BLaER1 treated with 17β-estradiol and CSF1 and Interleukin-3, amounts not matched to agents 10 nM and 100 nM (cell line): ENCODE results near the gene SPINT2.
"Not testable (repeated sequence)": the region's sequence is repeated elsewhere in the genome, so short reads cannot be mapped to it uniquely, and the experiment has no call there.

Source experiments
- H3K27ac ChIP-seq, 11 experiments: shearing (Covaris generic); formaldehyde crosslinking; 2 replicates each; pipeline ENCODE4 v1.8.1; 2022
- H3K27me3 ChIP-seq, 11 experiments: shearing (Covaris generic); formaldehyde crosslinking; 2 replicates each; pipeline ENCODE4 v1.8.1; 2022
- H3K36me3 ChIP-seq, 11 experiments: shearing (Covaris generic); formaldehyde crosslinking; 2 replicates each; pipeline ENCODE4 v1.8.1; 2022
- H3K4me1 ChIP-seq, 10 experiments: shearing (Covaris generic); formaldehyde crosslinking; 2 replicates each; pipeline ENCODE4 v1.8.1; 2022
- H3K4me2 ChIP-seq, 11 experiments: shearing (Covaris generic); formaldehyde crosslinking; 2 replicates each; pipeline ENCODE4 v1.8.1; 2022
- H3K4me3 ChIP-seq, 10 experiments: shearing (Covaris generic); formaldehyde crosslinking; 2 replicates each; pipeline ENCODE4 v1.8.1; 2022
- H3K9ac ChIP-seq, 11 experiments: shearing (Covaris generic); formaldehyde crosslinking; 2 replicates each; pipeline ENCODE4 v1.8.1; 2022
- H3K9me3 ChIP-seq, 11 experiments: shearing (Covaris generic); formaldehyde crosslinking; replicated peaks in 1 of 11; 2 replicates each; pipeline ENCODE4 v1.8.1; 2022
- H4K20me1 ChIP-seq, 11 experiments: shearing (Covaris generic); formaldehyde crosslinking; 2 replicates each; pipeline ENCODE4 v1.8.1; 2022
- Cebpa-rat ChIP-seq, 11 experiments: shearing (Covaris generic); IDR thresholded peaks; 2 replicates each; pipeline ENCODE4 v1.8.1; 2022

Gene SPINT2

GRCh38 chr19:38223617-38224013, 40.8 kb upstream of the SPINT2 start:
- no peaks in the 10 kb centered on the region for H3K9me3 ChIP-seq
- H4K20me1 ChIP-seq = peaks cover 0 to 22% (median 0%) of the 10 kb centered on the region in 11 experiments; a peak in 4 of 22 replicates
- peaks cover 0 to 8% (median 2%) of the 10 kb centered on the region in 11 experiments; a peak in 5 of 22 replicates for H3K36me3 ChIP-seq
- peak overlapping the region; percentile 75 to 98 (median 89) for H3K4me2 ChIP-seq
- peak overlapping the region in 3 of 11 experiments; percentile 16 to 32 (median 24); a peak in 2 of 22 replicates for H3K27ac ChIP-seq
- peaks cover 4 to 36% (median 29%) of the 10 kb centered on the region in 10 experiments; a peak in 18 of 20 replicates for H3K4me1 ChIP-seq
- H3K4me3 ChIP-seq = peak overlapping the region; percentile 57 to 75 (median 66)
- peak overlapping the region; percentile 40 to 74 (median 67); a peak in 20 of 22 replicates for H3K9ac ChIP-seq
- TF ChIP-seq Cebpa-rat (IDR thresholded peaks at IDR 0.05) = no peak
- peaks cover 10 to 26% (median 20%) of the 10 kb centered on the region in 11 experiments; a peak in 21 of 22 replicates for H3K27me3 ChIP-seq

- peaks cover 0 to 1% (median 0%) of the 10 kb centered on the region in 11 experiments; a peak in 1 of 22 replicates for H3K36me3 ChIP-seq
- H3K27me3 ChIP-seq = peaks cover 16 to 32% (median 26%) of the 10 kb centered on the region in 11 experiments; a peak in 21 of 22 replicates
- H3K9me3 ChIP-seq = no peaks in the 10 kb centered on the region
- peak within 1 kb of the TSS; percentile 57 to 75 (median 66) for H3K4me3 ChIP-seq
- H3K9ac ChIP-seq = peak within 1 kb of the TSS; percentile 40 to 74 (median 67); a peak in 20 of 22 replicates
- no peak for TF ChIP-seq Cebpa-rat (IDR thresholded peaks at IDR 0.05)
- H3K4me1 ChIP-seq = peaks cover 10 to 41% (median 35%) of the 10 kb centered on the region in 10 experiments; a peak in 18 of 20 replicates
- H3K4me2 ChIP-seq = peak within 1 kb of the TSS; percentile 75 to 98 (median 89)
- H3K27ac ChIP-seq = peak within 1 kb of the TSS in 3 of 11 experiments; percentile 16 to 32 (median 24); a peak in 2 of 22 replicates
- peaks cover 0 to 22% (median 0%) of the 10 kb centered on the region in 11 experiments; a peak in 4 of 22 replicates for H4K20me1 ChIP-seq
Measured at GRCh38 chr19:38224014-38224862, 40.1 kb upstream of the SPINT2 start, which contains the start of gene DPF1. TSS of gene DPF1 (minus strand) at chr19:38224222. CDS start at chr19:38224142, 80 bp downstream.

GRCh38 chr19:38224863-38225218, 39.5 kb upstream of the SPINT2 start:
- not testable (repeated sequence) for H3K4me3 ChIP-seq, H3K27ac ChIP-seq, H3K9me3 ChIP-seq, H3K36me3 ChIP-seq, H3K9ac ChIP-seq
- H3K4me2 ChIP-seq = peak overlapping the region in 4 of 11 experiments; percentile 75 to 95 (median 86); a peak in 6 of 22 replicates
- peaks cover 0 to 22% (median 0%) of the 10 kb centered on the region in 11 experiments; a peak in 5 of 22 replicates for H4K20me1 ChIP-seq
- peaks cover 16 to 33% (median 26%) of the 10 kb centered on the region in 11 experiments; a peak in 21 of 22 replicates for H3K27me3 ChIP-seq
- peaks cover 11 to 41% (median 35%) of the 10 kb centered on the region in 10 experiments; a peak in 18 of 20 replicates for H3K4me1 ChIP-seq

- Histone ChIP-seq H3K4me1 (peaks cover 11 to 41% (median 35%) of the 10 kb centered on the region in 10 experiments; a peak in 18 of 20 replicates), H3K9ac (peak overlapping the region in 1 of 11 experiments; percentile 24; a peak in 1 of 22 replicates), H3K9me3 (no peaks in the 10 kb centered on the region), H4K20me1 (peaks cover 0 to 17% (median 4%) of the 10 kb centered on the region in 11 experiments; a peak in 5 of 22 replicates), H3K27me3 (peaks cover 28 to 56% (median 46%) of the 10 kb centered on the region in 11 experiments), H3K4me3 (peak overlapping the region in 4 of 10 experiments; percentile 16 to 19 (median 16); a peak in 2 of 20 replicates), H3K36me3 (no peaks in the 10 kb centered on the region), H3K4me2 (peak overlapping the region in 10 of 11 experiments; percentile 23 to 100 (median 70); a peak in 20 of 22 replicates), H3K27ac (no peak overlapping the region)
- TF ChIP-seq Cebpa-rat (IDR thresholded peaks at IDR 0.05) = no peak
Measured at GRCh38 chr19:38227287-38228004, 36.9 kb upstream of the SPINT2 start.

- H3K36me3 ChIP-seq = no peaks in the 10 kb centered on the region
- H3K4me2 ChIP-seq = peak overlapping the region in 10 of 11 experiments; percentile 23 to 100 (median 70); a peak in 20 of 22 replicates
- H3K27me3 ChIP-seq = peaks cover 28 to 53% (median 41%) of the 10 kb centered on the region in 11 experiments
- H3K4me1 ChIP-seq = peaks cover 11 to 41% (median 35%) of the 10 kb centered on the region in 10 experiments; a peak in 18 of 20 replicates
- H4K20me1 ChIP-seq = peaks cover 0 to 16% (median 4%) of the 10 kb centered on the region in 11 experiments; a peak in 5 of 22 replicates
- TF ChIP-seq Cebpa-rat (IDR thresholded peaks at IDR 0.05) = no peak
- peak overlapping the region in 1 of 11 experiments; percentile 24; a peak in 1 of 22 replicates for H3K9ac ChIP-seq
- peak overlapping the region in 4 of 10 experiments; percentile 16 to 19 (median 16); a peak in 3 of 20 replicates for H3K4me3 ChIP-seq
- no peaks in the 10 kb centered on the region for H3K9me3 ChIP-seq
- no peak overlapping the region for H3K27ac ChIP-seq
Measured at GRCh38 chr19:38228005-38228377, 36.4 kb upstream of the SPINT2 start.

- H3K4me2 ChIP-seq = peak overlapping the region; percentile 98 to 100 (median 100)
- no peaks in the 10 kb centered on the region for H3K9me3 ChIP-seq
- peak overlapping the region in 10 of 11 experiments; percentile 49 to 79 (median 72); a peak in 20 of 22 replicates for H3K9ac ChIP-seq
- peaks cover 28 to 47% (median 40%) of the 10 kb centered on the region in 11 experiments for H3K27me3 ChIP-seq
- no peak for TF ChIP-seq Cebpa-rat (IDR thresholded peaks at IDR 0.05)
- peaks cover 7 to 33% (median 28%) of the 10 kb centered on the region in 10 experiments; a peak in 18 of 20 replicates for H3K4me1 ChIP-seq
- peak overlapping the region in 6 of 11 experiments; percentile 3 to 47 (median 26); a peak in 7 of 22 replicates for H3K27ac ChIP-seq
- H3K4me3 ChIP-seq = peak overlapping the region; percentile 51 to 80 (median 70)
- H3K36me3 ChIP-seq = no peaks in the 10 kb centered on the region
- peaks cover 0 to 16% (median 4%) of the 10 kb centered on the region in 11 experiments; a peak in 5 of 22 replicates for H4K20me1 ChIP-seq
Measured at GRCh38 chr19:38228491-38229439, 35.6 kb upstream of the SPINT2 start.

GRCh38 chr19:38229585-38230073, 34.7 kb upstream of the SPINT2 start:
- no peak overlapping the region for H3K27ac ChIP-seq
- H4K20me1 ChIP-seq = peaks cover 0 to 16% (median 3%) of the 10 kb centered on the region in 11 experiments; a peak in 5 of 22 replicates
- H3K4me1 ChIP-seq = peaks cover 7 to 31% (median 24%) of the 10 kb centered on the region in 10 experiments; a peak in 18 of 20 replicates
- peak overlapping the region; percentile 51 to 80 (median 70); a peak in 19 of 20 replicates for H3K4me3 ChIP-seq
- peaks cover 28 to 47% (median 40%) of the 10 kb centered on the region in 11 experiments for H3K27me3 ChIP-seq
- TF ChIP-seq Cebpa-rat (IDR thresholded peaks at IDR 0.05) = no peak
- H3K36me3 ChIP-seq = no peaks in the 10 kb centered on the region
- H3K9ac ChIP-seq = peak overlapping the region in 7 of 11 experiments; percentile 65 to 79 (median 76); a peak in 9 of 22 replicates
- H3K4me2 ChIP-seq = peak overlapping the region; percentile 98 to 100 (median 100); a peak in 21 of 22 replicates
- no peaks in the 10 kb centered on the region for H3K9me3 ChIP-seq

- H3K36me3 ChIP-seq, H3K9me3 ChIP-seq, H3K4me2 ChIP-seq, H3K4me3 ChIP-seq, H3K27ac ChIP-seq, H3K9ac ChIP-seq: not testable (repeated sequence)
- Histone ChIP-seq H4K20me1 (peaks cover 0 to 16% (median 0%) of the 10 kb centered on the region in 11 experiments; a peak in 5 of 22 replicates), H3K27me3 (peaks cover 28 to 47% (median 40%) of the 10 kb centered on the region in 11 experiments), H3K4me1 (peaks cover 7 to 31% (median 24%) of the 10 kb centered on the region in 10 experiments; a peak in 18 of 20 replicates)
Measured at GRCh38 chr19:38230506-38231133, 33.8 kb upstream of the SPINT2 start.
